ENCODE measurements around the gene CRYBA4. TPM values are rescaled to one million over a fixed set of nuclear protein-coding genes. Genes with fewer than 3 reads are reported as not detected.

The CRYBA4 gene
- total and polyA plus RNA-seq, 9 donors: 0.59 TPM; not detected in 8

GRCh38 chr22:26677217-26677616 is 55.5 kb downstream of the CRYBA4 start:
- intact Hi-C loops (cut with DNase I): no loop called here
- no peaks in the 10 kb centered on the region for H3K9me3 ChIP-seq
- H3K27me3 ChIP-seq: no peaks in the 10 kb centered on the region
- no peaks in the 10 kb centered on the region for H3K36me3 ChIP-seq
- WGBS, 3 donors: 84 to 89% (median 85%) methylated on average over 5 of the region's 5 CpGs
- TF ChIP-seq POLR2A (IDR thresholded peaks at IDR 0.05) (no peak), EP300 (IDR thresholded peaks at IDR 0.05) (no peak)
- TF ChIP-seq, protein P1, sequence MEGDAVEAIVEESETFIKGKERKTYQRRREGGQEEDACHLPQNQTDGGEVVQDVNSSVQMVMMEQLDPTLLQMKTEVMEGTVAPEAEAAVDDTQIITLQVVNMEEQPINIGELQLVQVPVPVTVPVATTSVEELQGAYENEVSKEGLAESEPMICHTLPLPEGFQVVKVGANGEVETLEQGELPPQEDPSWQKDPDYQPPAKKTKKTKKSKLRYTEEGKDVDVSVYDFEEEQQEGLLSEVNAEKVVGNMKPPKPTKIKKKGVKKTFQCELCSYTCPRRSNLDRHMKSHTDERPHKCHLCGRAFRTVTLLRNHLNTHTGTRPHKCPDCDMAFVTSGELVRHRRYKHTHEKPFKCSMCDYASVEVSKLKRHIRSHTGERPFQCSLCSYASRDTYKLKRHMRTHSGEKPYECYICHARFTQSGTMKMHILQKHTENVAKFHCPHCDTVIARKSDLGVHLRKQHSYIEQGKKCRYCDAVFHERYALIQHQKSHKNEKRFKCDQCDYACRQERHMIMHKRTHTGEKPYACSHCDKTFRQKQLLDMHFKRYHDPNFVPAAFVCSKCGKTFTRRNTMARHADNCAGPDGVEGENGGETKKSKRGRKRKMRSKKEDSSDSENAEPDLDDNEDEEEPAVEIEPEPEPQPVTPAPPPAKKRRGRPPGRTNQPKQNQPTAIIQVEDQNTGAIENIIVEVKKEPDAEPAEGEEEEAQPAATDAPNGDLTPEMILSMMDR (IDR thresholded peaks at IDR 0.05): no peak
- no peak for DNase-seq
- H3K4me1 ChIP-seq (ENCODE audit: insufficient read depth): peaks cover 11% of the 10 kb centered on the region
- no peak overlapping the region for H3K27ac ChIP-seq
- H3K4me3 ChIP-seq: no peak overlapping the region

DNA sequence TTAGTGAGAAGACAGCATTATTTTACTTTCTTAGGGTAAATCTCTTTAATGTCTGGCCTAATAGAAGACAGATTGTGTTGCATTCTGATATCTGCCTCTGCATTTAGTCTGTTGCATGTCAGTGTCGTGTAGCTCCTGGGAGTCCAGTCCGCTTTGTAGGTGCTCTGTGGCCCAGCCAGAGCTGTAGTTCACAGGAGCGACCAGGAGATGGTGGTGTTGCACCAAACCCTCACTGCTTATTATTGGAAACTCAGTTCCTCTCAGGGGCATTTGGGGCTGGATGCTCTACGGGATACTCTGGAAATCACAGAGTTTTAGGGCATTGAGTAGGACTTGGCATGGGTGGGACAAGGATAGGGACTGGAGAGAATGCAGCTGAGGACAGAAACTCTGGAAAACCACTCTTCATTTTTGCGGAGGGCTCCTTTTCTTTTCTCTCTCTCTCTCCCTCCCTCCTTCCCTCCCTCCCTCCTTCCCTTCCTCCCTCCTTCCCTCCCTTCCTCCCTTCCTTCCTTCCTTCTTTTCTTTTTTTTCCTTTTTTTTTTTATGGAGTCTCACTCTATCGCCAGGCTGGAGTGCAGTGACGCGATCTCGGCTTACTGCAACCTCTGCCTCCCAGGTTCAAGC is 57.4 kb downstream of the CRYBA4 start:
- TF ChIP-seq POLR2A (IDR thresholded peaks at IDR 0.05): no peak
- no peak for TF ChIP-seq EP300 (IDR thresholded peaks at IDR 0.05)
- TF ChIP-seq, protein P1 (IDR thresholded peaks at IDR 0.05): peak; percentile 55 to 77 (median 65)

More for the DNA sequence above, 57.4 kb downstream of the CRYBA4 start:
- H3K9me3 ChIP-seq: no peaks in the 10 kb centered on the region
- peak; percentile 51 to 84 (median 79) for DNase-seq
- WGBS, 3 donors: 46 to 50% (median 49%) methylated on average over 9 of the region's 9 CpGs
- H3K4me3 ChIP-seq: no peak overlapping the region
- no peaks in the 10 kb centered on the region for H3K36me3 ChIP-seq
- intact Hi-C loops (cut with DNase I): no loop called here
- H3K27me3 ChIP-seq: no peaks in the 10 kb centered on the region
- H3K4me1 ChIP-seq (ENCODE audit: insufficient read depth): peaks cover 5% of the 10 kb centered on the region
- no peak overlapping the region for H3K27ac ChIP-seq

Small RNA genes within 50 kb of the gene (small RNA-seq; reads per million reads assigned to genes)
- not detected for gene RF01874

Other genes with a start within 250 kb of the CRYBA4 start
- gene ASPHD2, start 192.7 kb upstream of the CRYBA4 start, total RNA-seq: 1 to 10 TPM in 1 of 7 donors, under 1 TPM in 6; 0.34 to 1.4 (median 0.55) TPM
- under 1 TPM; 0.28 to 0.52 TPM for gene ASPHD2, start 192.7 kb upstream of the CRYBA4 start, polyA plus RNA-seq
- gene HPS4, start 138.2 kb upstream of the CRYBA4 start, total RNA-seq: 10 to 100 TPM; 24.1 to 37.8 (median 34.0) TPM
- 10 to 100 TPM; 18.9 to 27.5 TPM for gene HPS4, start 138.2 kb upstream of the CRYBA4 start, polyA plus RNA-seq
- gene SRRD, start 138.1 kb upstream of the CRYBA4 start, total RNA-seq: 10 to 100 TPM in 5 of 7 donors, 1 to 10 TPM in 2; 7.3 to 25.2 (median 18.4) TPM
- 10 to 100 TPM in 1 of 2 donors, 1 to 10 TPM in 1; 8.2 to 23.4 TPM for gene SRRD, start 138.1 kb upstream of the CRYBA4 start, polyA plus RNA-seq
- gene TFIP11, start 109.5 kb upstream of the CRYBA4 start, total RNA-seq: 10 to 100 TPM; 10.8 to 31.0 (median 26.3) TPM
- 10 to 100 TPM; 14.0 to 28.9 TPM for gene TFIP11, start 109.5 kb upstream of the CRYBA4 start, polyA plus RNA-seq
- 10 to 100 TPM; 10.5 to 28.5 (median 15.5) TPM for gene TPST2, start 31.8 kb upstream of the CRYBA4 start, total RNA-seq
- 10 to 100 TPM; 14.7 to 15.0 TPM for gene TPST2, start 31.8 kb upstream of the CRYBA4 start, polyA plus RNA-seq
- gene CRYBB1, start 3.9 kb upstream of the CRYBA4 start, total RNA-seq: 1 to 10 TPM in 1 of 7 donors, under 1 TPM in 4, not detected in 2; 0.26 to 1.4 (median 0.34) TPM
- gene CRYBB1, start 3.9 kb upstream of the CRYBA4 start, polyA plus RNA-seq: under 1 TPM; 0.48 to 0.80 TPM
- gene MIAT, start 35.6 kb downstream of the CRYBA4 start, total RNA-seq: under 1 TPM; 0.34 to 0.85 (median 0.56) TPM
- under 1 TPM; 0.15 to 0.97 TPM for gene MIAT, start 35.6 kb downstream of the CRYBA4 start, polyA plus RNA-seq